ENCODE results near the gene SMIM28.

Gene SMIM28

DNA sequence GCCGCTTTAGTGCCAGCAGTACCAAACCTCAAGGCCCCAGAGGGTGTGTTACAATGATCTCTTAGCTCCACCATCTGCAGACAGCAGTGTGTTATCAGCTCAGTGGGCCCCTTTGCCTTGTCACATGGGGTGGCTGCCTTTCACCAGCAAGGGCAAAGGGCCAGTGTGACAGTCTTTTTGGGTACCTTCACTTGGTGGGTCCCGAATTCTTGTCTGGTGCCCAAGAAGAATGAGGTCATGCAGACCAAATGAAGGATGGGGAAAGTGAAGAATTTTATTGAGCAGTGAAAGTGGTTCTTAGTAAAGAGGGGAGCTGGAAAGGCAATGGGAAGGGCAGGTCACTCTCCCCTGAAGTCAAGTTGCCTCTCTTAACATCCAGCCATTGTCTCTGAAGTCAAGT, 2.9 kb upstream of the SMIM28 start:
- DNase-seq, result no peak

DNA sequence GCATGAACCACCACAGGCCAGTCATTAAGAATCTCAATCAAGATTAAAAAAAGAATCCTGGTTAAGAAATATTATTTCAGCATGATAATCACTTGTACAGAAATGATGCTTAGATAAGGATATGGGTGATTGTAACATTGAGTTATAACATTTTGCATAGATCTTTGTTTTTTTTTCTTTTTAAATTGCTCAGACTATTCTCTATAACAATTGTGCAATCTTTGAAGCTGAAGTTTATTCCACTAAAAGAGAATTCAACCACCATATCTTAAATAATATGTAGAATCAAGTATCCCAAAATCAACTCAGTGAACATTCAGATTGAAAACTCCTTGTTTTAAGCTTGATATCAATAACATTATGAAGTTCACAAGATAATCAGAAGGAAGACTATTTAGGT, 663 bp upstream of the SMIM28 start:
- DNase-seq, result no peak

DNA sequence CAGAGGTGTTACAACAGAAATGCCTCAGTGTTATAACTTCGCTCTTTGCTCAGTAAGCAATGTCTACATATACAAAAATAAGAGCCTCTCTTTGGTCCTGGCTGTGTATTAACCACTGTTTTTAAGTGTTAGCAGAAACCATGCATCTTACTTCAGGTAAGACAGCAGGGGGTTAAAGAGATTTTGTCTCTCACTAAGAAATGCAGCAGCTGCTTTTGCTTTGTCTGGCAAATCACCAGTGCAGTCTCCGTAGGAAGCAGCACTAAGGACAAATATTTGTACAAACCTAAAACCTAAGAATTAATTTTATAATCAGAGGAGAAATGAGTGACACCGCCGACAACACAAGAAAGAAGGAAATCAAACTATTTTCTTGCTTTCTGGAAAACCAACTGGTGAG, 758 bp downstream of the SMIM28 start:
- DNase-seq, result no peak

DNA sequence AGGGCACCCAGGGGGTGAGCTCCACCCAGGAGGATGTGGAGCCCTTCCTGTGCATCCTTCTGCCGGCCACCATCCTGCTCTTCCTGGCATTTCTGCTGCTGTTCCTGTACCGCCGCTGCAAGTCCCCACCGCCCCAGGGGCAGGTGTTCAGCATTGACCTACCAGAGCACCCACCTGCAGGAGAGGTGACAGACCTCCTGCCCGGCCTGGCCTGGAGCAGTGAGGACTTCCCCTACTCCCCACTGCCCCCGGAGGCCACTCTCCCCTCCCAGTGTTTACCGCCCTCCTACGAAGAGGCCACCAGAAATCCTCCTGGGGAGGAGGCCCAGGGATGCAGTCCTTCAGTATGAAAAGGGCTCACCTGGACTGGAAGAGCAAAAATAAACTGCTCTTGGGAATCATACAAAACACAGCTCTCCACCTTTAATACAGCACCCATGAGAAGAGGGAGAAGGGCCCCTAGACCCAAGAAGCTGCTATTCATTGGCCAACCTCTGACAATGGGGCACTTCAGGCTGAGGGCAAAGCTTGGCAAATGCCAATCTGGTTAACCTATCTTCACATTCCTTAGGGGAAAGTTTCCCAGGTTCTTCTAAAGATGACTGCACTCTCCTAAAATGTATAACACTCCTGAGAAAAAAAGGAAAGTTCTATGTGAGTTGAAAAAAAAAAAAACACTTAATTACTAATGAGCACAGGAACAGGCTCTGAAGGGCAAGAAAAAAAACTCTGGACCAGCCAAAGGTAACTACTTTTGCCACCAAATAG, 5.0 kb downstream of the SMIM28 start:
- DNase-seq, result no peak

DNA sequence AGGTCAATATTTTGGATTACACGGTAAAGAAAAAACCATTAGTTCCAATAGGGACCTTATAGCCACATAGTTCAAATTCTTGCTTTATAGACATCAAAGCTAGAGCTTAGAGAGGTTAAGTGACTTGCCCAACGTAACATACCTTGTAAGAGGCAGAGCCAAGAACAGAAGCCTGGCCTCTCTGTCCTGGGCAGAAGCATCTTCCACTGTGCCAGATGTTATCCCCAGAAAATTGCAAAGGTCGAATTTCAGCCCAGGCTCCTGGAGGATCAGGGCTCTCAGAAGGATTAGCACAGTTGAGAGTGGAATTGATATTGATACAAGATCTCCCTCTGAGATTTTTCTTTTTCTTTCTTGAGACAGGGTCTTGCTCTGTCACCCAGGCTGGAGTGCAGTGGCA, 6.1 kb downstream of the SMIM28 start:
- DNase-seq, result no peak

DNA sequence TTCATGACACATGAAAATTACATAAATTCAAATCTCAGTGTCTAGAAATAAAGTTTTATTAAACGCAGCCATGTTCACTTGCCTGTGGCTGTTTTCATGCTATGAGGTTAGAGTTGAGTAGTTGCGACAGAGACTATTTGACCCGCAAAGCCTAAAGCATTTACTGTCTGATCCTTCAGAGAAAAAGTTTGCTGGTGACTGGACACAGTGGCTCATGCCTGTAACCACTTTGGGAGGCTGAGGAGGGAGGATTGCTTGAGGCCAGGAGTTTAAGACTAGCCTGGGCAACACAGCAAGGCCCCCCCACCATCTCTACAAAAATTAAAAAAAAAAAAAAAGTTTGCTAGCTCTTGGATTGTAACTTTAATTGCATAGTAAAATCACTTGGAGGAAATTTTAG, 9.2 kb downstream of the SMIM28 start:
- no peak for DNase-seq

DNA sequence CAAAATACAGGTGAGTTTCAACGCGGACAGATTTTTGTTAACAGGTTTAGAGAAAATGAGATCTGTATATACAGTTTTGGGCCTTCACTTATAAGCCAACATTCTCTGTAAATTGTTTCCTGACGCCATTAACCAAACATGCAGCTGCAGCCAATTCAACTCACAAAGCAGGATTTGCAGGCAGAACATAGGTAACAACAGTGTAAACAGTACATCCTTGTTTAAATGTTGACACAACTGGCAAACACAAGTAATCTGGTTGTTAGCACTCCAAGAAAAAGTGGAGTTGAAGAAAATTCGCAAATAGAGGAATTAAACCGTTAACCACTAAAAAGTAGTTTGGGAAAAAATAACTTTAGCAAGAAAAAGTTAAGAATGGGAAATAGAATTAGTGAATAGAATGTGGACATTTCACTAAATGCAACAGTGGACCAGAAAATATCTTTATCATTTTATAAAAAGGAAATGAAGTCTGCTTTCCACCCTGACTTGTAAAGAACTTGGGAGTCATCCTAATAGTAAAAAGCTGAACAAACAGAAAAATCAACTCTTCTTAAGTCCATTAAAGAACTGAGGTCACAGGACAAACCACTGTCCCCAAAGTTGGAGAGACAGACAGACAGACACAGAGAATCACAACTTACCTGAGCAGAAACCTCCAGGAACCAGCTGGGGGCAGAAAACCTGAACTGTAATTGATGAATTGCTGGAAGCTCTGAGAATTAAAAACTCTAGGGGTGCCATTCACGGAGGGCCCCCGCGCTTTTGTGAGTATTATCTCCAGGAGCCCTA, 10.1 kb downstream of the SMIM28 start:
- DNase-seq, result no peak

DNA sequence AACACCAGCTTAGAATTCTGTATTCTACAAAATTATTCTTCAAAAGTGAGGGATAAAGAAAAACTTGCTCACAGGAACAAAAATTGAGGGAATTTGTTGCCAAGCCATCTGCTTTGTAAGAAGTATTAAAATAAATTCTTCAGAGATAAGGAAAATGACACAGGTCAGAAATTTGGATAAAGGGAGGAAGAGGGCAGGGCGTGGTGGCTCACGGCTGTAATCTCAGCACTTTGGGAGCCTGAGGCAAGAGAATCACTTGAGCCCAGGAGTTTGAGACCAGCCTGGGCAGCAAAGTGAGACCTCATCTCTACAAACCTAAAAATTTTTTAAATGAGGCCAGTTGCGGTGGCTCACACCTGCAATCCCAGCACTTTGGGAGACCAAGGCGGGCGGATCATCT, 11.8 kb downstream of the SMIM28 start:
- DNase-seq, result no peak

DNA sequence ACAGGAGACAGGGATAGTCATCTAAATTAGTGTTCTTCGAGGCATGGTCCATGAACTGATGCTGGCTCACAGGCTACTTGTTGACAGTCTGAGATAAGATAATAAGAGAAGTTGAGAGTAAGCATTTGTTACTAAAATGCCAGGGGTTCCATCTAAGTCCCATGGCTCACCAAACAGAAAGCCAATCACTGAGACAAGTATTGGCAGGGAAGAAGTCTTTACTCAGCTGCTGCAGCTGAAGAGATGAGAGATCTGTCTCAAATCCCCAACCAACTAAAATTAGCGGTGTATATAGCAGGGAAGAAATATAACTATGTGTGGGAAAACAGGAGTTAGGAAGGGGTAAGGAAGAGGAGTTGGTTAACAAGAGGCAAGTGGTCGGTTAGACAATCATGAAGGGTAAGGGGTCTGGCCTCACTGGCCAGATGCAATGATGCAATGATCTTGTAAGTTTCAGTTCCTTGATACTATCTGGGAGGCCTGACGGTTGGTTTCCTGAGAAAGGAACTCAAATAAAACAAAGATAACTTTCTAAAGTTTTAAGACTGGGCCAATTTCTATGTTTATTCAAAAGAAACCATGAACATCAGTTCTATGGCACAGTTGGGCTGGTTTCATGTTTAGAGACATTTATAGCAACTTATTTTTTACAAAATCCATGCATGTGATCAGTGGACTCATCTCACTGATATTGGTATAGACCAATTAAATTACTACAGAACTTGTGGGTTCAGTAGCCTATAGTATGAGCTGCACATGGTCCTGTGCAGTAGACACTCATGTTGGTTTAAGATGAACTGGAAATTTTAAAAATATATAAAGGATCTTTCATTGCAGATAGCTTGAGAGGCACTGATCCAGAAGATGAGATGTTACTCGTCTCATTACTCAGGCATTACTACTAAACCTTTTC, 16.4 kb downstream of the SMIM28 start:
- DNase-seq, result no peak

DNA sequence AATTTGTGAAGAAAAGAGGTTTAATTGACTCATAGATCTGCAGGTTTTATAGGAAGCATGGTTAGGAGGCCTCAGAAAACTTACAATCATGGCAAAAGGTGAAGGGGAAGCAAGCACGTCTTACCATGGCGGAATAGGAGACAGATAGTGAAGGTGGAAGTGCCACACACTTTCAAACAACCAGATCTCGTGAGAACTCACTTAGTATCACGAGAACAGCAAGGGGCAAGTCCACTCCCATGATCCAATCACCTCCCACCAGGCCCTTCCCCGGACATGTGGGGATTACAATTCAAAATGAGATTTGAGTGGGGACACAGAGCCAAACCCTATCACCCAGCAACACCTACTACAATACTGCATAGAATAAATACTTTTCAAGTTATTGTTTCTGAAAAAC, 19.0 kb downstream of the SMIM28 start:
- DNase-seq, result no peak

DNA sequence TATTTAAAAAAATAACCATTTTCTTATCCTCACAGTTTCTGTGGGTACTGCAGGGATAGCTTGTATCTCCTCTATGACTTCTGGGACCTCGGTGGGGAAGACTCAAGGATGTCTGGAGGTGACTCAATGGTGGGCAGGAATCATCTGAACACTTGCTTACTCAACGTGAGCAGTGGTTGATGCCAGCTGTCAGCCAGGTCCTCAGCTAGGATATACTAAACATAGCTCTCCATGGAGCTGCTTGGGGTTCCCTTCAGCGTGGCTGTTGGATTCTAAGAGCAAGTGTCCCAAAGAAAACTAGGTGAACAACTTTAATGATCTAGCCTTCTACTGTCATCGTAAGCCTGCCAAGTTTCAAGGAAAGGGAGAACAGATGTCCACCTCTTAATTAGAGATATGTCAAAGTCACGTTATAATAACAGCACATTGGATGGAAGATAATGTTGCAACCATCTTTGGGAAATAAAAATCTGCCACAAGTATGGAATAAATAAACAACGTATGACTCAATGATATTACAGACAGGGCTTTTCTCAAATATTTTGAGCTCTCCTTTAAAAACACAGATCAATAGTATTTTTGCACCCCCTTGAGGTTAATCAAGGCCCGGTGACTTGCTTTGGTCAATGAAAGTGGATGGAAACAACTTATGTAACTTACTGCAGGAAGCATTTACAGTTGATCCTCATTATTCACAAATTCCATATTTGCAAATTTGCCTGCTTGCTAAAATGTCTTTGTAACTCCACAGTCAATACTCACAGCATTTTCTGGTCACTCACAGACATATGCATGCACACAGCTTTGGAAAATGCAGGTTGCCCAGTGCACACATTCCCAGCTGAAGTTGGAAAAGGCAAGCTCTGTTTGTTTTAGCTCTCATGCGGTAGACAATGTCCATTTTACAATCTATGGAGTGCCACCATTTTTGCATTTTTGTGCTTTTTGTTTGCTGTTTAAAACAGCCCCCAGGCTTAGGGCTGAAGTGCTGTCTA, 19.7 kb downstream of the SMIM28 start:
- no peak for DNase-seq

DNA sequence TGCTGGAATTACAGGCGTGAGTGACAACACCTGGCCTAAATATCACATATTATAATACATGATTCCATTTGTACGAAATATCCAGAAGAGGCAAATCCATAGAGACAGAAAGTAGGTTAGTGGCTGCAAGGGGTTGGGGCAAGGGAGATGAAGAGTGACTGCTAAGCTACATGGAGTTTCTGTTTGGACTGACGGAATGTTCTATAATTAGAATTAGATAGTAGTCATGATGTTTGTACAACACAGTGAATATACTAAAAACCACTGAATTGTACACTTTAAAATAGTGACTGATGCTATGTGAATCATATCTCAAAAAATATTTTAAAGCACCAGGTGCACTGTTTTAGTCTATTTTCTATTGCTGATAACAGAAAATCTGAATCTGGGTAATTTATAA, 22.6 kb downstream of the SMIM28 start:
- DNase-seq, result no peak

DNA sequence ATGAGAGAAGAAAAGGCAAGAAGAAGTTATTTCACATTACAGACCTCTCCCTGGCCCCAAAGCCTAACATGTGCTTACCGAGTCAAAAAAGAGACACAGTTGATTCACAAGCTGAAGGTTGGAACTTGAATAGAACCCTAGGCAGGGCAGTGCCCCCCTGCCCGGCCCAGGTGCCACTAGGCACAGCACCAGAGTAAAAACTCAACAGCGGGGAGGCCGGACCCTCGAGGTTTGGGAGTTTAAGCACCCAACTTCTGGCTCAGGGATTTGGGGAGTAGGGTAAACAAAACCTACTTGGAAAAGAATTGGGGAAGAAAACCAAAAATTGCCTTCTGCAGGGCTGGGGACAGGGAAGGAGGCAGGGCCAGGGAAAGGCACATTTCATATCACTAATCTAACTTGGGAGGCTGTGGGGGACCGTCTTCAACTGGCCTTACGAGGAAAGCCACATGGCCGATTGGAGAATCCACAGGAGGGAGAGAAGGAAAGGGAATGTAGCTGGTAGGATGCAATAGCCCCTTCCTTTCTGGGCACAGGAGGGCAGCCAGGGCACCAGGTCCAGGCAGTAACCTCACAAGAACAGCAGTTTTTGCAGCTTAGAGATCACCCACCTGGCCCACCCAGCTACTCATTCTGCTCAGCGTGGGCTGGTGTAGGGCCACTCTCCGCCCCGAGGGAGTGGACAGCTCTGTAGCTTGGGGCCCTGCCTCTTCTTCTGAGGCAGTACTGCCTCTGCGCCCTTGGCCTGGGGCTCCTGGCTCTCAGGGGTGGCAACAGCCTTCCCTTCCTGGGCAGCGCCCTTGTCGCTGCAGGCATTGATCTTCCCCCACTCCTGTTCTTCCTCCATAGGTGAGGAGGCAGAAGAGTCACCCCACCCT, 24.5 kb downstream of the SMIM28 start:
- no peak for DNase-seq

DNA sequence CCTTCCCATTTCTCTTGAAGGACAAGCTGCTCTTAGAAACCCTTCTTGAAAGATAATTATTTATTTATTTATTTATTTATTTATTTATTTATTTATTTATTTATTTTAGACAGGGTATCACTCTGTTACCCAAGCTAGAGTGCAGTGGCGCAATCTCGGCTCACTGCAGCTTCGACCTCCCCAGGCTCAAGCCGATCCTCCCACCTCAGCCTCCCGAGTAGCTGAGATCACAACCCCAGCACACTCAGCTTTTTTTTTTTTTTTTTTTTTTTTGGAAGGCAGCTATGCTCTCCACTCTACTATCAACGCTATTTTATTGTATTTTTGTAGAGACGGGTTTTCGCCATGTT, 25.1 kb downstream of the SMIM28 start:
- DNase-seq, result no peak

DNA sequence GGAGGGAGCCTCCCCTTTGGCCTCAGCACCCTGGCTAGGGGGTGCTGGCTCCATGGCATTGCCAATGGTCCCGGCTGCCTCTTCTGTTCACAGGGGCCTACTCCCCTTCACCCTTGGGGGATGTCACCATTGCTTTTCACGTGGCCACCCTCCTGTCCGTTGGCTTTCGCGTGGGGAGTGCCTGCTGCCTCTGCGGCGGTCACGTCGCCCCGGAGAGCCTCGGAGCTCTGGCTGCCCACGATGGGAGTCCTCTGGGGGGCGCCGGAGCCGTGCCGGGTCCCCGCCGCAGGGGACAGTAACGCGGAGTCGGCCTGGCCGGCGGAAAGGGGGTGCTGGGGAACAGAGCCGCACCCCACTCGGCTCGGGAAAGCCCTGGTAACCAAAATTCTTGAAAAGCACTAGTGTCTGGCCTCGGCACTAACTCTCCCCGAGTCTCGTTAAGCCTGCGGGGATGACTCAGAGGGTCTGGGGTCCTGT, 25.7 kb downstream of the SMIM28 start:
- no peak for DNase-seq

DNA sequence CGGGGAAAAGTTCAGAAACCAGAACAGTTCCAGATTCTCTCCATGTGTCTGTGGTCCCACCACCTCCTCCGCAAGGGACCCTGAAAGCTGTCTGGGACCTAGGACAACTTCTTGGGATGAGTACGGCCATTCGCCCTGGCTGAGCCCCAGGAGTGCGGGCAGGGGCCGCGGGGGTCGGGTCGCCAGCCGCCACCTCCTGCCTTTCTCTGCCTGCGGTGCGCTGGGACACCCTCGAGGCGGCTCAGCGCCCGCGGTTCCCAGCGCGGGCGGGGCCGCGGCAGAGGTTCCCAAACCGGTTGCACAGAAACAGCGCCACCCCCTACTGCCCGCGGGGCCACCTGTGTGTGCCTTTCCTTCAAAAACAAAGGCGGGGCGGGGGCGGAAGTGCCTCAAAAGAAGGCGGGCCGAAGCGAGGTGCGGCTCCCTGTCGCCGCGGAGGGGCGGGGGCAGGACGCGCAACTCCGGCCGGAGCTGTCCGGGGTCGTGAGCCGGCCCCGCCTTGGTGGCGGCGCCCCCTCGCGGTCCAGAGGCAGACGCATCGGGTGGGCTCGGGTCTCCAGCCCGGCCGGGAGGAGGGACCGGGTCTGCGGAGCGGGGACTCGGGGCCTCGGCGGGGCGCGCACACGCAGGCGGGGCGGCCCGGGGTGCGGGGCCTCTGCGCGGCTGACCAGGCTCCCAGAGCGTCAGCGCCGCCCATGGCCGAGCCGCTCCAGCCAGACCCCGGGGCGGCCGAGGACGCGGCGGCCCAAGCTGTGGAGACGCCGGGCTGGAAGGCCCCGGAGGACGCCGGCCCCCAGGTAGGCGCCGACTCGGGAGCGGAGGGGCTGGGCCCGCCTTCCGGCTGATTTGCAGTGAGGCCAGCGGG, 26.3 kb downstream of the SMIM28 start, which contains the start of gene HEBP2:
Gene HEBP2, plus strand, starts transcription at position 423 of the 865 bp plus-strand sequence. Its CDS starts 273 bp downstream, at position 696.
- peak; percentile 92 for DNase-seq

DNA sequence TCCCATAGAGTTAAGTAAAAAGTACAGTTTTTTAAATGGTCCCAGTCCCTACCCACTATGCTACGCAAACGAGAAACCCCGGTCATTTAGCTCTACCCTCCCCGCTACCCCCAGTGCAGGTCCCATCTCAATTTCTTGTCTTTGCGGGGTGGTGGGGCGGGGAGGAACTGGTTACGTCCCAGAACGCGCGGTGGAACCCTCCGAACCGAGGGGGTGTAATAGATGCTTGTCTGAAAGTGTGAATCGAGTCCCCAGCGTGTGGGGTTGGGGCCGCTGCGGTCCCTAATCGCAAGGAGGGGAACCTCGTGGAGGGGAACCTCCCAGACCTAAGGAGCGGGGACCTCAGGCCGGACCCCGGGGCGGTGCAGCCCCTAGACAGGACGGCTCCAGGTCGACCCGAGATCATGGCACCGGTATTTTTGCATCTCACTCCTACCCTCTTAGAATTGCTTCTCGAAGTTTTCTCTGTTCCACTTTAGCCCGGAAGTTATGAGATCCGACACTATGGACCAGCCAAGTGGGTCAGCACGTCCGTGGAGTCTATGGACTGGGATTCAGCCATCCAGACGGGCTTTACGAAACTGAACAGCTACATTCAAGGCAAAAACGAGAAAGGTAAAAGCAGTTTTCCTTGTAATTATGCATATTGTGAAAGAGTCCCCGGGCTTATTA, 27.1 kb downstream of the SMIM28 start:
- peak; percentile 69 for DNase-seq

DNA sequence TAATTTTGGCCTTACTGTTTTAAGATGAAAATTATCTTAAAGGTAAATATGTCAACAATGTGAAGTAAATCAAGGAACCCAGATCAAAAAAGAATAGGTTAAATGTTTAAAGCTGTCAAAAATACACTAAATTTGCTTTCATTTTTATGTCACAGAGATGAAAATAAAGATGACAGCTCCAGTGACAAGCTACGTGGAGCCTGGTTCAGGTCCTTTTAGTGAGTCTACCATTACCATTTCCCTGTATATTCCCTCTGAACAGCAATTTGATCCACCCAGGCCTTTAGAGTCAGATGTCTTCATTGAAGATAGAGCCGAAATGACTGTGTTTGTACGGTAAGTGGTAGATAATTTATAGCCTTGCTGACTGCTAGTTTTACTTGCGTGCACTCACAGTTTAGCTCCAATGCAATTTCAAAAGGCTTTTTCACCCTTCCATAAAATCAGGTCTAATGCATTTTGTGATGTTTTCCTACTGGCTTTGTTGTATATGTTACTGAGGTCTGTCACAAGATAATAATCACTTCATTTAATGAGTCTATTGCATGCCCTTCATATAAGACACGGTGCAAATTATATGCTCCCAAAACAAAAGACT, 28.2 kb downstream of the SMIM28 start:
- no peak for DNase-seq

DNA sequence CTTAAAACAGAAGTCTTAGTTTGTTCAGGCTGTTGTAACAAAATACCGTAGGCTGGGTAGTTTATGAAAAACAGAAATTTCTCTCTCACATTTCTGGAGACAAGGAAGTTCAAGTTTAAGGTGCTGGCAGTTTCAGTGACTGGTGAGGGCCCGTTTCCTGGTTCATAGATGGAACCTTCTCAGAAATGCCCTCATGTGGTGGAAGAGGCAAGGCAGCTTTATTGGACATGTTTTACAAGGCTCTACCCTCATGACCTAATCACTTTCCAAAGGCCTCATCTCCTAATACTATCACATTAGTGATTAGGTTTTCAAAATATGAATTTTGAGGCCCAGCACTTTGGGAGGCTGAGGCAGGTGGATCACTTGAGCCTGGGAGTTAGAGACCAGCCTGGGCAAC, 28.7 kb downstream of the SMIM28 start:
- no peak for DNase-seq
